OCI-LY7 (cell line): Measurements from ENCODE around the gene HDAC7. TPM values are rescaled to one million over a fixed set of nuclear protein-coding genes. Genes with fewer than 3 reads are reported as not detected.

ENCODE experiments used
- BruUV-seq: library from RNA; stranded (reverse); fragments of 400-500 nt; replicated peaks from 2 replicates; lab custom pipeline; 2021; lab: Mats Ljungman, UMichigan
- CTCF ChIA-PET: fragments of 300-600 bp; sonication (Branson Sonifier 250); formaldehyde crosslinking; loops from one replicate; lab custom pipeline; 2022; ENCODE audit warnings: antibody characterized with exemption; ENCODE audit not compliant: unreplicated experiment; lab: Charles Lee
- POLR2A ChIA-PET: fragments of 300-600 bp; sonication (Branson Sonifier 250); formaldehyde crosslinking; loops from one replicate; lab custom pipeline; 2022; ENCODE audit warnings: antibody characterized with exemption; lab: Charles Lee
- DNase-seq: peaks from one replicate; pipeline ENCODE4 v3.0.0-alpha.2; 2015; ENCODE audit warnings: low spot score
- H2AFZ ChIP-seq: fragments of 200-600 bp; sonication (generic), shearing (Covaris generic); 2 replicates; pipeline ENCODE4 v1.6.1; 2014; ENCODE audit warnings: mild to moderate bottlenecking, antibody characterized with exemption, low read length, moderate library complexity
- H3K27ac ChIP-seq: fragments of 200-600 bp; sonication (generic); 2 replicates; pipeline ENCODE4 v1.5.1; 2014; ENCODE audit warnings: mixed run types, low read depth, mild to moderate bottlenecking, moderate library complexity, low read length, inconsistent platforms; ENCODE audit not compliant: poor library complexity, severe bottlenecking
- H3K36me3 ChIP-seq: fragments of 200-600 bp; sonication (generic); 2 replicates; pipeline ENCODE4 v1.6.1; 2014; ENCODE audit warnings: mild to moderate bottlenecking, antibody characterized with exemption, low read length, moderate library complexity, mixed read lengths; ENCODE audit not compliant: insufficient read depth
- H3K4me1 ChIP-seq: fragments of 200-600 bp; sonication (generic); 2 replicates; pipeline ENCODE4 v1.5.1; 2014; ENCODE audit warnings: mild to moderate bottlenecking, low read length; ENCODE audit not compliant: insufficient read depth, poor library complexity, severe bottlenecking
- H3K4me2 ChIP-seq: fragments of 200-600 bp; sonication (generic); 2 replicates; pipeline ENCODE4 v1.6.1; 2014; ENCODE audit warnings: mild to moderate bottlenecking, low read length
- H3K4me3 ChIP-seq: fragments of 200-600 bp; sonication (generic); 2 replicates; pipeline ENCODE4 v1.5.1; 2014; ENCODE audit warnings: mild to moderate bottlenecking, low read depth, low read length; ENCODE audit not compliant: poor library complexity, severe bottlenecking
- H3K79me2 ChIP-seq: fragments of 200-600 bp; sonication (generic); 2 replicates; pipeline ENCODE4 v1.6.1; 2016; ENCODE audit warnings: low read depth, mild to moderate bottlenecking, low read length, moderate library complexity, mixed read lengths; ENCODE audit not compliant: insufficient read depth
- H3K9me2 ChIP-seq: fragments of 200-600 bp; sonication (generic); 2 replicates; pipeline ENCODE4 v1.6.1; 2016; ENCODE audit warnings: mild to moderate bottlenecking, low read length, mixed read lengths; ENCODE audit not compliant: insufficient read depth
- H3K9me3 ChIP-seq: fragments of 200-600 bp; sonication (generic); 2 replicates; pipeline ENCODE4 v1.6.1; 2014; ENCODE audit warnings: mild to moderate bottlenecking, mixed run types, low read length, mixed read lengths
- H4K20me1 ChIP-seq: fragments of 200-600 bp; sonication (generic); 2 replicates; pipeline ENCODE4 v1.6.1; 2014; ENCODE audit warnings: mild to moderate bottlenecking, antibody characterized with exemption, low read length, moderate library complexity, mixed read lengths; ENCODE audit not compliant: insufficient read depth
- CTCF ChIP-seq: fragments of 200-600 bp; sonication (generic); conservative IDR thresholded peaks from 2 replicates; pipeline ENCODE4 v1.5.1; 2014; ENCODE audit warnings: mild to moderate bottlenecking, antibody characterized with exemption, low read length, moderate library complexity, mixed read lengths
- EZH2phosphoT487 ChIP-seq: fragments of 200-600 bp; sonication (generic); IDR thresholded peaks from 2 replicates; pipeline ENCODE4 v1.6.1; 2018; ENCODE audit warnings: low read depth, borderline replicate concordance, mild to moderate bottlenecking, mixed run types, antibody characterized with exemption, low read length, moderate library complexity, mixed read lengths
- intact Hi-C: fragments of 100-400 bp; cut with micrococcal nuclease; formaldehyde crosslinking; loops from one replicate; pipeline ENCODE4 v1.10.0; 2022; ENCODE audit not compliant: unreplicated experiment
- total RNA-seq, 2 experiments: library from RNA; depleted of rRNA in 1 of 2; stranded (reverse); fragments of >200 nt in 1 of 2; shearing (Covaris generic) in 1 of 2; gene quantifications; 2 replicates each; pipeline ENCODE4 v1.2.3, GENCODE V29; 2014 to 2022

The HDAC7 gene
- total RNA-seq, 2 experiments from 2014 or later: 45.9 to 131 TPM

DNA sequence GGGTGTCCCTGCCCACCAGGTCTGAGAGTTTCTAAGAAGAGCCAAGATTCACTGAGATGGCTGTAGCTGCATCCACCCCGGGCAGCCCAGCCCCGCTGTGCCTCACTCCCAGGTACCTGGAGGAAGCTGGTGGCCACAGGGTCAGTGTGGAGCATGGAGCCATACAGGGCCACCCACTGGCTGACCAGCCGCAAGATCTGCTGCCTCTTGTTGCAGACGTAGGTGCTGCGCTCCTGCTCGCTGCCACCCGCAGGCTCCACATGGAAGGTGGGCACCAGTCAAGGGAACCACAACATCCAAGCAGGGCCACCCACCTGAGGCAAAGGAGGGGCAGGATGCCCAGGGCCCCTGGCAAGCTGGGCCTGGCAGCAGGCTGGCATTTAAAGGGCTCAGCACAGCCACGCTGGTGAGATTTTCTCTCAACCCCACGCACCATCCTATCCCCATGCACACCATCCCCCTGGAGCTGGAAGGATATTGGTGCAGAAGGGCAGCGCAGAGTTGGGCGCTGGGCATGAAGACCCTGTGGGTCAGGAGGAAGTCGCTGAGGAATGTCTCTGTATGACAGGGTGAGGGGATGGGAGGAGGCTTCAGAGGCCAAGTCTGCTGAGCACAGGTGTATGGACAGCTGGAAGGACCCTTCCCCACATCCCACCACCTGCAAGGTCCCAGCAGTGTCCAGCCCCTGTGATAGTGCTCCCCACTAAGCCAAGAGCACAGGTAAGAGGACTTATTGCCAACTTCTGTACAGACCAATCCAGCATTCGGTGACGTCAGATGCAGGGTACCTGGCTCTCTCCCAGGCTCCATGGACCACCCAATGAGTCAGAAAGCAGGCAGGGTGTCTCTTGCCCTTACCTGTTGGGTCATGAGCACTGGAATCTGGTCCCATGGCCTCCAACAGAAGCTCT, 71.9 kb downstream of the HDAC7 start:
- Histone ChIP-seq H2AFZ (no peak overlapping the region), H3K36me3 (no peaks in the 10 kb centered on the region), H3K79me2 (no peaks in the 10 kb centered on the region), H3K27ac (peak overlapping the region; percentile 8), H3K9me3 (no peaks in the 10 kb centered on the region), H4K20me1 (no peaks in the 10 kb centered on the region), H3K4me1 (peaks cover 38% of the 10 kb centered on the region), H3K9me2 (no peaks in the 10 kb centered on the region), H3K4me3 (no peak overlapping the region), H3K4me2 (peak overlapping the region; percentile 62)
- no TSS peak for BruUV-seq
- CTCF ChIA-PET: interaction anchor here (1.5 kb wide), 1 partner anchor 19 kb away, joined by 5 read pairs; no protein-coding TSS in a partner anchor
- TF ChIP-seq EZH2phosphoT487 (no peak), CTCF (no peak)
- intact Hi-C loops: no loop called here
- POLR2A ChIA-PET: interaction anchor here (0.7 to 1.8 kb wide), 5 partner anchors 10 to 40 kb away, joined by 3 to 6 read pairs (median 3); no protein-coding TSS in a partner anchor
- DNase-seq: no peak

DNA sequence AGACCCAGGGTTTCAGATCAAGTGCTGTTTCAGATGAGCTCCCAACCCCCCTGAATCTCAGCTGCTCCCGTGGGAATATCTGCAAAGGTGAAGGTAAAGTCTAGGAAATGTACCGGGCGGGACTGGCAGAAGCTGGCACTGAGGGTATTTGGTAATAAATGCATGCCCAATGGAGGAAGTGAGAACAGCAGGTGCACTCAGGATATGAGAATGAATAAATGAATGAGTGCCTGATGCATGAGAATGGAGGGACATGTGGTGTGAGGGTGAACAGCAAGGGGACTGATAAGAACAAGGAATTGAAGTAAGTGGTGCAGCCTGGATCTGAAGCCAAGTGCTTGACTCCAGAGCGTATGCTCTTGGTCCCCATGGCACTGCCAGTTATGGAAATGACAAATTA, 72.6 kb downstream of the HDAC7 start:
- peak overlapping the region; percentile 62 for H3K4me2 ChIP-seq
- POLR2A ChIA-PET: interaction anchor here (0.7 to 1.8 kb wide), 4 partner anchors 10 to 23 kb away, joined by 3 to 6 read pairs (median 3); no protein-coding TSS in a partner anchor
- intact Hi-C loops: no loop called here

More for the DNA sequence above, 72.6 kb downstream of the HDAC7 start:
- H3K9me3 ChIP-seq: no peaks in the 10 kb centered on the region
- CTCF ChIA-PET: no interaction called here
- peak; percentile 80 for DNase-seq
- no peaks in the 10 kb centered on the region for H3K36me3 ChIP-seq
- no peak for TF ChIP-seq CTCF
- TF ChIP-seq EZH2phosphoT487: no peak
- H3K4me3 ChIP-seq: peak overlapping the region; percentile 10
- no peak overlapping the region for H2AFZ ChIP-seq
- H3K9me2 ChIP-seq: no peaks in the 10 kb centered on the region
- no peaks in the 10 kb centered on the region for H4K20me1 ChIP-seq
- peak overlapping the region; percentile 9 for H3K27ac ChIP-seq
- BruUV-seq: no TSS peak
- peaks cover 38% of the 10 kb centered on the region for H3K4me1 ChIP-seq
- no peaks in the 10 kb centered on the region for H3K79me2 ChIP-seq
